ENCODE results near the gene MYBPHL.

MYBPHL gene

DNA sequence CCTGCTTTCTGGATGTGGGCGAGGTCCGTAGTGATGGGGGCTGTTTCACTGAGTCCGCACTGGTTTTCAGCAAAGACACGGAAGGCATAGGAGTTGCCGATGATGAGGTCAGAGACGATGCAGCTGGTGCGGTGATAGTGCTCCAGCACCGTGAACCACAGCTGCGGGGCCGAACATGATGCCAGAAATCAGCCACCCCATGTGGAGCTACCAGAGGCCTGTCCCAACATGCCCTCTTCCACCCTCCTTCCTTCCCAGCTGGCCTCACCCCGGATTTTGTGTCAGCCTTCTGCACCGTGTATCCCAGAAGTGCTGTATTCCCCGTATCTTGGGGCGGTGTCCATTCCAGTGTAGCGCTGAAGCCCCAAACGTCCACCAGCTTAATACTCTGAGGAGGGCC is 10.0 kb downstream of the MYBPHL start:
- Histone ChIP-seq H3K27ac (replicated peaks; ENCODE audit: low read length) (no peak overlapping the region), H3K36me3 (replicated peaks in 1 of 2; ENCODE audit: control insufficient read depth in 2 of 2, insufficient read depth in 2 of 2, low read length in 2 of 2) (no peaks in the 10 kb centered on the region), H3K4me3 (ENCODE audit: low read length in 2 of 2) (no peak overlapping the region), H3K9ac (ENCODE audit: low read depth, low read length, poor library complexity) (no peak overlapping the region), H2BK5ac (ENCODE audit: low read length) (no peak overlapping the region), H2AK5ac (ENCODE audit: low read depth, low read length) (peak overlapping the region; percentile 72), H4K8ac (ENCODE audit: low read depth, low read length) (no peak overlapping the region), H3K27me3 (ENCODE audit: control insufficient read depth in 3 of 3, insufficient read depth in 3 of 3, low read depth in 1 of 3, low read length in 3 of 3) (no peaks in the 10 kb centered on the region), H3K4me1 (ENCODE audit: control insufficient read depth in 2 of 2, insufficient read depth in 1 of 2, low read depth in 1 of 2, low read length in 2 of 2) (peaks cover 0 to 7% of the 10 kb centered on the region in 2 donors), H2AFZ (ENCODE audit: low read length) (no peak overlapping the region), H2BK12ac (ENCODE audit: low read length) (no peak overlapping the region), H3K9me3 (replicated peaks in 1 of 2; ENCODE audit: control insufficient read depth in 2 of 2, insufficient read depth in 1 of 2, low read depth in 1 of 2, low read length in 2 of 2) (no peaks in the 10 kb centered on the region), H3K23ac (ENCODE audit: low read depth, low read length, poor library complexity) (no peak overlapping the region), H2BK120ac (ENCODE audit: low read depth, low read length) (no peak overlapping the region), H3K4ac (ENCODE audit: low read length) (no peak overlapping the region), H4K91ac (ENCODE audit: low read depth, low read length, poor library complexity) (peak overlapping the region; percentile 32), H2BK15ac (ENCODE audit: low read length) (no peak overlapping the region), H3K14ac (ENCODE audit: low read length) (no peak overlapping the region), H3K18ac (ENCODE audit: low read length) (peak overlapping the region; percentile 76), H3K4me2 (ENCODE audit: insufficient read depth, low read length, poor library complexity, severe bottlenecking) (no peak overlapping the region), H3K79me1 (ENCODE audit: low read depth, low read length) (no peaks in the 10 kb centered on the region)
- WGBS, 2 donors (ENCODE audit: extremely low coverage in 2 of 2, insufficient read length in 2 of 2, insufficient replicate concordance in 1 of 2): no CpG with 5 or more reads among the region's 16 CpGs
- no peak for DNase-seq (ENCODE audit: low spot score)

DNA sequence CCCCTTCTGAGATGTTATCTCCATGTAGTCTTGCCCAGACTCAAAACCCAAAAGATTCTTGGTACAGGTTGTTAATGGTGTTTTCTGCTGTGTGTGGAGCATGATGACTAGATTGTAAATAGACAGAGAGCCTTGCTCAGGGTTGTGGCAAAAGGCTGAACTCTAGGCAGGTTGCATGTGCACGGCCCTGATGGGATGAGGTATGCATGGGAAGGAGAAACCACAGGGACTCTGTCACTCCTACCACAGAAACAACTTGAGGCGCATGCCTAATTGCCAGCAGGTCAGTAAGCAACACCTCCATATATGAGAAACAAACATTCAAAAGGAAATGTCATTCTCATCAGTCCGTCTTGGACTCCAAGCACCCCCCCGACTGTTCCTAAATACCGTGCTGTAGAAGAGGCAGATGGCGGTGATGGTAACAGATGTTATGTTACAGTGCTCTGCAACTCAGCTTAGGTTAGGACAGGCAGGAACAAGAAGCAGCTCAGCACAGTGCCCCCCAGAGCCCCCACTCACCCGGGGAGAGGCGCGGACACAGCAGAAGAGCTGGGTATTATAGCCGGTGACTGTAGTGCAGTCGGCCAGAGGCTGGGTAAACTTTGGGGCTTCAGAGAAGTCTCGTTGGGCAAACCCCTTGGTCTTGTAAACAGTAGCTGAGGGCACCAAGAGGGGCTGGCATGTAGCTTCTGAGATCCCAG is 10.9 kb downstream of the MYBPHL start:
- Histone ChIP-seq H2AK5ac (ENCODE audit: low read depth, low read length) (no peak overlapping the region), H3K23ac (ENCODE audit: low read depth, low read length, poor library complexity) (no peak overlapping the region), H2BK12ac (ENCODE audit: low read length) (no peak overlapping the region), H2BK15ac (ENCODE audit: low read length) (no peak overlapping the region), H4K8ac (ENCODE audit: low read depth, low read length) (no peak overlapping the region), H2AFZ (ENCODE audit: low read length) (peak overlapping the region; percentile 12), H3K18ac (ENCODE audit: low read length) (no peak overlapping the region), H3K9ac (ENCODE audit: low read depth, low read length, poor library complexity) (no peak overlapping the region), H3K4me1 (ENCODE audit: control insufficient read depth in 2 of 2, insufficient read depth in 1 of 2, low read depth in 1 of 2, low read length in 2 of 2) (peaks cover 0 to 7% of the 10 kb centered on the region in 2 donors), H3K79me1 (ENCODE audit: low read depth, low read length) (no peaks in the 10 kb centered on the region), H3K4me3 (ENCODE audit: low read length in 2 of 2) (no peak overlapping the region), H3K14ac (ENCODE audit: low read length) (no peak overlapping the region), H3K27me3 (ENCODE audit: control insufficient read depth in 3 of 3, insufficient read depth in 3 of 3, low read depth in 1 of 3, low read length in 3 of 3) (no peaks in the 10 kb centered on the region), H3K4ac (ENCODE audit: low read length) (no peak overlapping the region), H2BK120ac (ENCODE audit: low read depth, low read length) (no peak overlapping the region), H4K91ac (ENCODE audit: low read depth, low read length, poor library complexity) (no peak overlapping the region), H3K36me3 (replicated peaks in 1 of 2; ENCODE audit: control insufficient read depth in 2 of 2, insufficient read depth in 2 of 2, low read length in 2 of 2) (no peaks in the 10 kb centered on the region), H3K9me3 (replicated peaks in 1 of 2; ENCODE audit: control insufficient read depth in 2 of 2, insufficient read depth in 1 of 2, low read depth in 1 of 2, low read length in 2 of 2) (no peaks in the 10 kb centered on the region), H3K4me2 (ENCODE audit: insufficient read depth, low read length, poor library complexity, severe bottlenecking) (no peak overlapping the region), H2BK5ac (ENCODE audit: low read length) (no peak overlapping the region), H3K27ac (replicated peaks; ENCODE audit: low read length) (no peak overlapping the region)
- DNase-seq (ENCODE audit: low spot score): no peak
- WGBS, 2 donors (ENCODE audit: extremely low coverage in 2 of 2, insufficient read length in 2 of 2, insufficient replicate concordance in 1 of 2): no CpG with 5 or more reads among the region's 12 CpGs

DNA sequence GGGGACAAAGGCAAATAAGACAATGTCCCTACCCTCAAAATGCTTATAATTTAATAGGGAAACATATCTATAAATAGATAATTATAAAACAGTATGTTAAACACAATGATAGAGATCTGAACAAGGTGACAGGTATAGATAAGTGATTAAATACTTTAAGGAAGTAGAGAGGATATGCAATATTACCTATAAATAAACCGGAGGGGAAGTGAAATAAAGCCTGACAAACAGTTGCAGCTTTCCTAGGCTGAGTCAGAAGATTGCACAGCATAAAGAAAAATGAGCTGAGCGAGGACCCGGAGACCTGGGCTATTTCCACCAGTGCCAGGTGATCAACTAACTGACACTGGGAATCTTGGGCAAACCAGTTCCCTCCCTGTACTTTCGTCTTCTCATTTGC is 12.3 kb downstream of the MYBPHL start:
- H2BK120ac ChIP-seq (ENCODE audit: low read depth, low read length): no peak overlapping the region

DNA sequence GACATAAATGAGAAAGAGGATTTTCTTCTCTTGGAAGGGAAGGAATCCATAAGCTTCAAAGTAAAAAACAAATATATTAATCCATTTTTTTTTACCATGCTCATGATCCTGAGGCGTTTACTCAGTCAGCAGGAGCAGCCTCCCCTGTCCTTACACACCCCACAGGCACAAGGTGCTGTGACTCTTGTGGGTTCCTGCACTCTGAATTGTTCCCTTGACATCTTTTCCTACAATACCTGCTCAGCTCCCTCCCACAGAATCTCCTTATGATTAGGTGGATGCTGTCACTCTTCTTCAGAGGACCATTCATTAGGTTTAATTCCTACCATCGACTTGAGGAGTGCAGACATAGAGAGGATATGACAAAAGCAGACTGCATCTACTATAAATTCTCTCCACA is 13.8 kb downstream of the MYBPHL start:
- Histone ChIP-seq H2AK5ac (ENCODE audit: low read depth, low read length) (no peak overlapping the region), H3K9ac (ENCODE audit: low read depth, low read length, poor library complexity) (no peak overlapping the region), H3K4me2 (ENCODE audit: insufficient read depth, low read length, poor library complexity, severe bottlenecking) (no peak overlapping the region), H3K79me1 (ENCODE audit: low read depth, low read length) (no peaks in the 10 kb centered on the region), H3K4me1 (ENCODE audit: control insufficient read depth in 2 of 2, insufficient read depth in 1 of 2, low read depth in 1 of 2, low read length in 2 of 2) (no peaks in the 10 kb centered on the region), H3K18ac (ENCODE audit: low read length) (no peak overlapping the region), H2BK15ac (ENCODE audit: low read length) (no peak overlapping the region), H4K8ac (ENCODE audit: low read depth, low read length) (no peak overlapping the region), H4K91ac (ENCODE audit: low read depth, low read length, poor library complexity) (no peak overlapping the region), H3K9me3 (replicated peaks in 1 of 2; ENCODE audit: control insufficient read depth in 2 of 2, insufficient read depth in 1 of 2, low read depth in 1 of 2, low read length in 2 of 2) (no peaks in the 10 kb centered on the region), H2BK12ac (ENCODE audit: low read length) (no peak overlapping the region), H3K27me3 (ENCODE audit: control insufficient read depth in 3 of 3, insufficient read depth in 3 of 3, low read depth in 1 of 3, low read length in 3 of 3) (no peaks in the 10 kb centered on the region), H3K36me3 (replicated peaks in 1 of 2; ENCODE audit: control insufficient read depth in 2 of 2, insufficient read depth in 2 of 2, low read length in 2 of 2) (no peaks in the 10 kb centered on the region), H3K23ac (ENCODE audit: low read depth, low read length, poor library complexity) (no peak overlapping the region), H3K14ac (ENCODE audit: low read length) (no peak overlapping the region), H2AFZ (ENCODE audit: low read length) (no peak overlapping the region), H2BK5ac (ENCODE audit: low read length) (no peak overlapping the region), H3K27ac (replicated peaks; ENCODE audit: low read length) (no peak overlapping the region), H3K4me3 (ENCODE audit: low read length in 2 of 2) (no peak overlapping the region), H3K4ac (ENCODE audit: low read length) (no peak overlapping the region), H2BK120ac (ENCODE audit: low read depth, low read length) (no peak overlapping the region)
- no peak for DNase-seq (ENCODE audit: low spot score)
- whole genome bisulfite sequencing, 2 donors (ENCODE audit: extremely low coverage in 2 of 2, insufficient read length in 2 of 2, insufficient replicate concordance in 1 of 2): no CpG with 5 or more reads among the region's 2 CpGs

More for the DNA sequence above, 12.3 kb downstream of the MYBPHL start:
- Histone ChIP-seq H3K9ac (ENCODE audit: low read depth, low read length, poor library complexity) (no peak overlapping the region), H4K91ac (ENCODE audit: low read depth, low read length, poor library complexity) (no peak overlapping the region), H3K9me3 (replicated peaks in 1 of 2; ENCODE audit: control insufficient read depth in 2 of 2, insufficient read depth in 1 of 2, low read depth in 1 of 2, low read length in 2 of 2) (no peaks in the 10 kb centered on the region), H3K27ac (replicated peaks; ENCODE audit: low read length) (no peak overlapping the region), H3K79me1 (ENCODE audit: low read depth, low read length) (no peaks in the 10 kb centered on the region), H3K23ac (ENCODE audit: low read depth, low read length, poor library complexity) (no peak overlapping the region), H3K36me3 (replicated peaks in 1 of 2; ENCODE audit: control insufficient read depth in 2 of 2, insufficient read depth in 2 of 2, low read length in 2 of 2) (no peaks in the 10 kb centered on the region), H2AFZ (ENCODE audit: low read length) (no peak overlapping the region), H3K4me2 (ENCODE audit: insufficient read depth, low read length, poor library complexity, severe bottlenecking) (no peak overlapping the region), H3K4me3 (ENCODE audit: low read length in 2 of 2) (no peak overlapping the region), H3K14ac (ENCODE audit: low read length) (no peak overlapping the region), H3K18ac (ENCODE audit: low read length) (no peak overlapping the region), H3K4me1 (ENCODE audit: control insufficient read depth in 2 of 2, insufficient read depth in 1 of 2, low read depth in 1 of 2, low read length in 2 of 2) (peaks cover 0 to 5% of the 10 kb centered on the region in 2 donors), H2BK12ac (ENCODE audit: low read length) (no peak overlapping the region), H2AK5ac (ENCODE audit: low read depth, low read length) (no peak overlapping the region), H2BK15ac (ENCODE audit: low read length) (no peak overlapping the region), H2BK5ac (ENCODE audit: low read length) (no peak overlapping the region), H3K4ac (ENCODE audit: low read length) (no peak overlapping the region), H4K8ac (ENCODE audit: low read depth, low read length) (no peak overlapping the region), H3K27me3 (ENCODE audit: control insufficient read depth in 3 of 3, insufficient read depth in 3 of 3, low read depth in 1 of 3, low read length in 3 of 3) (no peaks in the 10 kb centered on the region)
- DNase-seq (ENCODE audit: low spot score): no peak
- no CpG with 5 or more reads among the region's 4 CpGs for WGBS, 2 donors (ENCODE audit: extremely low coverage in 2 of 2, insufficient read length in 2 of 2, insufficient replicate concordance in 1 of 2)

All from neuronal stem cell (in vitro differentiated cells).